Medulla oblongata (tissue), 1 donor: ENCODE results near the gene LRRC61.
A peak's percentile ranks its signal among the peaks of the same experiment; 100 is the strongest.

Source experiments
- DNase-seq: peaks from one replicate; pipeline ENCODE4 v3.0.0-alpha.2; 2015; ENCODE audit errors: extremely low spot score

Gene LRRC61

GRCh38 chr7:150370612-150371071, 47.5 kb downstream of the LRRC61 start:
- DNase-seq = no peak

GRCh38 chr7:150371131-150371995, 48.2 kb downstream of the LRRC61 start:
- no peak for DNase-seq

DNA sequence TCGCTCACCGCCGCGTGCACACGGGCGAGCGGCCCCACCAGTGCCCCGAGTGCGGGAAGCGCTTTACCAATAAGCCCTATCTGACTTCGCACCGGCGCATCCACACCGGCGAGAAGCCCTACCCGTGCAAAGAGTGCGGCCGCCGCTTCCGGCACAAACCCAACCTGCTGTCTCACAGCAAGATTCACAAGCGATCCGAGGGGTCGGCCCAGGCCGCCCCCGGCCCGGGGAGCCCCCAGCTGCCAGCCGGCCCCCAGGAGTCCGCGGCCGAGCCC, 48.8 kb downstream of the LRRC61 start:
- DNase-seq = no peak

DNA sequence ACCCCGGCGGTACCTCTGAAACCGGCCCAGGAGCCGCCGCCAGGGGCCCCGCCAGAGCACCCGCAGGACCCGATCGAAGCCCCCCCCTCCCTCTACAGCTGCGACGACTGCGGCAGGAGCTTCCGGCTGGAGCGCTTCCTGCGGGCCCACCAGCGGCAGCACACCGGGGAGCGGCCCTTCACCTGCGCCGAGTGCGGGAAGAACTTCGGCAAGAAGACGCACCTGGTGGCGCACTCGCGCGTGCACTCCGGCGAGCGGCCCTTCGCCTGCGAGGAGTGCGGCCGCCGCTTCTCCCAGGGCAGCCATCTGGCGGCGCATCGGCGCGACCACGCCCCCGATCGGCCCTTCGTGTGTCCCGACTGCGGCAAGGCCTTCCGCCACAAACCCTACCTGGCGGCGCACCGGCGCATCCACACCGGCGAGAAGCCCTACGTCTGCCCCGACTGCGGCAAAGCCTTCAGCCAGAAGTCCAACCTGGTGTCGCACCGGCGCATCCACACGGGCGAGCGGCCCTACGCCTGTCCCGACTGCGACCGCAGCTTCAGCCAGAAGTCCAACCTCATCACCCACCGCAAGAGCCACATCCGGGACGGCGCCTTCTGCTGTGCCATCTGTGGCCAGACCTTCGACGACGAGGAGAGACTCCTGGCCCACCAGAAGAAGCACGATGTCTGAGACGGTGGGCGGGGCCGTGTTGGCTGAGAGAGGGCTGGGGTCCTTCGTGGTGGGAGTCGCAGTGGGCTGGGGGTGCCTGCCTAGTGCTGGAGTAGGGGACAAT, 49.3 kb downstream of the LRRC61 start:
- no peak for DNase-seq

DNA sequence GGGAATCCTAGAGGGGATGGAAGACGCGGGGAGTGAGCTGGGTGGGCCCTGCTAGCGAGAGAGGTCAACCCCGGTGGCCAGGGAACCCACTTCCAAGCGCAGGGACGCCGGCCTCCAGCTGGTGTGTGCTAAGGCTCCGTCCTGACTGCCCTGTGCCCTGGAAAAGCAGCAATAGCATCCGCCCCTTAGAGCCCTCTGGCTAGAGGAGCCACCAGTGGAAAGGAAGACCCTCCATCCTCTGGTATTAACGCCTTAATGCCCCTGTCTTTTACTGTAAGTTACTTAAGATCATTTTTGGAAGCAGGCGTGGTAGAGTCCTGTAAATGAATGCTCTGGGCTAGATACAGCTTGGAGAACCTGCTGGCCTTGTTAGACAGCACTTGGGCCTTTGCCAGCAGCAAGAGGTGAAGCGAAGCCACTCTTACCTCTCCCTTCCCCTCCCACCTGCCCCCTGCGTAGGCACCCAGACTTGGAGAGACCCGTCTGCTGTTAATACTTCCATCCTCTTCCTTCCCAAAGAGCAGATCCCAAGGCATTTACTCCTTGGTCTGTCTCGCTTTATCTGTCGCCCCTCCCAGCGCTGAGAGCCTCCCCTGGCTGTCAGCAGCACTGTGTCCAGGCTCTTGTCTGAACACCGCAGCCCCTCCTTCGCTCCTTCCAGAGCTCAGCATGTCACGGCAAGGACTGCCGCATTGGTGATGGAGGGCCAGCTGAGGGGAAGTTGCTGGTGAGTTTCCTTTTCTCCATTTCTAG, 50.1 kb downstream of the LRRC61 start:
- DNase-seq = no peak

- DNase-seq = no peak
These were observed 50.9 kb downstream of the LRRC61 start for GRCh38 chr7:150374026-150374425.

- DNase-seq = no peak
These were observed 51.3 kb downstream of the LRRC61 start for GRCh38 chr7:150374472-150374871.

DNA sequence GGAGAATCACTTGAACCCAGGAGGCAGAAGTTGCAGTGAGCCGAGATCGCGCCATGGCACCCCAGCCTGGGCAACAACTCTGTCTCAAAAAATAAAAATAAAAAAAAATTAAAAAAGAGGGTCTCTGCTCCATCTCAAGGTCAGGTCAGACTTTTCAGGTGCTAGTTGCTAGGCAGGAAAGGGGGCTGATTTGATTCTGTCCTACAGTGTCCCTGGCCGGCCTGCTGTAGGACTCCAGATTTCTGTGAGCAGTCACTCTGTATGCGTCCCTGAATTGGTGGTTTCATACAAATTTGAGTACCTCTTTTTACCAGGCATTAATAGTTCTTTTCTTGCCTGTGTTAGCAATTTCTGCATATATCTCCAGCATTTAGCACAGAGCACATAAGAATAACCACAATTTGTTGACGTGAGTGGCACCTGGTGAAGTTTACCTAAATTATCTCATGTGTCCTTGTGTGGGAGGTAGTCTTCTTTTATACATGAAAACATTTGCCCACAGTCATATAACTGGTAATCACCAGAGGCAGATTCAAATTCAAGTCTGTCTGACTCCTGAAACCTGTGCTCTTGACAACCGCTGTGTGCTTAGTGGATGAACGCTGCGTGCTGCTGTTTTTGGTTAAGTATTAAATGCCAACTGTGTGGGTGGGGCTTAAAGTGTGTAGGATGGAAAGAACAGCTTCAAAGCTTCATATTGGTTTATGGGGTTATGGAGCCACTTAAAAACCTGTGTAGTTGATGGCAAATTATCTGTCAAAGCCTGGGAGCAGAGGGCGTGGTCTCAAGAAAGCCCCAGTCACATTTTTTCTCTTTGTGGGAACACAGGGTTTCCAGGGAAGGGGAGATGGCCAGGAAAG, 52.7 kb downstream of the LRRC61 start:
- DNase-seq = no peak

GRCh38 chr7:150376560-150376959, 53.4 kb downstream of the LRRC61 start:
- DNase-seq = no peak

GRCh38 chr7:150377196-150377595, 54.0 kb downstream of the LRRC61 start:
- no peak for DNase-seq

- no peak for DNase-seq
These were observed 54.5 kb downstream of the LRRC61 start for GRCh38 chr7:150377635-150378034.

DNA sequence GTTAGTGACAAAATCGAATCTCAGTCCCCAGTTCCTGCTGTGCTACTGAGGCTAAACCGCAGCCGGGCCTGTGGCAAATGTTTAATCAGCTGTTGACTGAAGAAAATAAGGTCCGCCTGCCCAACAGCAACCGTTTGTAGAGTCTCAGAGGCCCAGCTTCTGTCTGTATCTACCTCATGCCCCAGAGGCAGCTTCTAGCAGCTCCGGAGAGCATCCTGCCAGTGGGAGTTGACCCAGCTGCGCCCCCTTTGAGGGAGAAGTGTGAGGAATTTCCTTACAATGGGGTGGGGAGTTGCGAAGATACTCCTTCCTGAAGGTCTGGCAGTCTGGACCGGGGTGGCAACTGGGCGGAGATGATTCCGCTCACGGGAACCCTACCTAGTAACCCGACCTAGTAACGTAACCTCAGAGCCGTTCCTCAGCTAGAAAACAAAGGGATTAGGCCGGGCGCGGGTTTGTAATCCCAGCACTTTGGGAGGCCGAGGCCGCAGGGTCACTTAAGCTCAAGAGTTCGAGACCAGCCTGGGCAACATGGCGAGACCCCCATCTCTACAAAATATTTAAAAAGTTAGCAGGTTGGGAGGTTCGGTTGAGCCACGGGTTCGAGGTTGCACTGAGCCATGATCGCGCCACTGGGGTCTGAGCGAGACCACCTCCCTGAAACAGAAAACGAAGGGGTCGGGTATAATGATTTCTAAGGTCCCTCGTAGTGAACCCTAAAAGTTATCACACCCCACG, 55.1 kb downstream of the LRRC61 start:
- peak; percentile 69 for DNase-seq

GRCh38 chr7:150378853-150379440, 55.8 kb downstream of the LRRC61 start, which contains the start of gene ZNF775:
Gene ZNF775 (plus strand): TSS chr7:150379330. CDS start chr7:150388471, 9,141 bp downstream.
- peak; percentile 98 for DNase-seq

DNA sequence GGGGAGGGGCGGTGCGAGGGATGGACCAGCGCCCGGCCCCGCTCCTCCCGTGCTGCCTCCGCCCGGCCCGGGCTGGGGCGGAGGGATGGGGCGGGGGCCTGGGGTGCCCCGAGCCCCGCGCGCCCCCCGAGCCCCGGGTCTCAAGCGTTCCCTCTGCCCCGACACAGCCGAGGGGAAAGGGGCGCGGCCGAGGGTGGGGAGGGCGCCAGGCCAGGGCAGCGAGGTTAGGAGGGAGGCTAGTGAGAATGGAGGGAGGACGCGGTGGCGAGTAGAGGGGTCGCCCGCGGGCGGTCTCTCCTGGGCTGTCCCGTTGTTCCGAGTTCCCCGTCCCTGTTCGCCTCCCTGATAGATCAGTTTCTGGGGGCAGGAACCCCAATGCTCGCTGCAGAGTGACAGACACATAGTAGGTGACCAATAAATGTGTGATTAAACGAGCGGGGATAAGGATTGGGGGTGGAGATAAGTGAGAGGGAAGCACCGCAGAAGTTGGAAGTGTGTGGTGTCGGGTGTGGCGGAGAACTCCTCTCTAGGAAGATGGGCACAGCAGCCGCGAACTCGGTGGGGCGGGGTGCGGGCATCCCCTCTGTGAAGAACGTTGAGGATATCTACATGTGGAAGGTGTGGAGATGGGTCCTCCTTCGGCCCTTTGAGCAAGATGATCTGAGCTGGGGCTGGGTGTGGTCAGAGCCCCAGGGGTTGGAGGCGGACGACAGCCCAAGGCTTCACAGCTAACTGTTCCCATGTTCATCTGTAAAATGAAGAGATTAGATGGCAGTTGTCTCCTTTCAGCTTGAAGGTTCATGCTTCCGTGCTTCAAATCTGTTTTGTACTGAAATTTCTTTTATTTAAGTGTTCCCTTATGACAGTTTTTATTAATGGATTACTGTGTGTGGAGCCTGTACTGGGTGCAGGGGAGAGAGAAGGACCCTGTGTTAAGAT, 56.6 kb downstream of the LRRC61 start:
- DNase-seq = no peak

GRCh38 chr7:150380463-150380862, 57.3 kb downstream of the LRRC61 start:
- DNase-seq = no peak

- no peak for DNase-seq
These were observed 57.9 kb downstream of the LRRC61 start for GRCh38 chr7:150381096-150381495.

- DNase-seq = no peak
These were observed 58.6 kb downstream of the LRRC61 start for GRCh38 chr7:150381785-150382122.

DNA sequence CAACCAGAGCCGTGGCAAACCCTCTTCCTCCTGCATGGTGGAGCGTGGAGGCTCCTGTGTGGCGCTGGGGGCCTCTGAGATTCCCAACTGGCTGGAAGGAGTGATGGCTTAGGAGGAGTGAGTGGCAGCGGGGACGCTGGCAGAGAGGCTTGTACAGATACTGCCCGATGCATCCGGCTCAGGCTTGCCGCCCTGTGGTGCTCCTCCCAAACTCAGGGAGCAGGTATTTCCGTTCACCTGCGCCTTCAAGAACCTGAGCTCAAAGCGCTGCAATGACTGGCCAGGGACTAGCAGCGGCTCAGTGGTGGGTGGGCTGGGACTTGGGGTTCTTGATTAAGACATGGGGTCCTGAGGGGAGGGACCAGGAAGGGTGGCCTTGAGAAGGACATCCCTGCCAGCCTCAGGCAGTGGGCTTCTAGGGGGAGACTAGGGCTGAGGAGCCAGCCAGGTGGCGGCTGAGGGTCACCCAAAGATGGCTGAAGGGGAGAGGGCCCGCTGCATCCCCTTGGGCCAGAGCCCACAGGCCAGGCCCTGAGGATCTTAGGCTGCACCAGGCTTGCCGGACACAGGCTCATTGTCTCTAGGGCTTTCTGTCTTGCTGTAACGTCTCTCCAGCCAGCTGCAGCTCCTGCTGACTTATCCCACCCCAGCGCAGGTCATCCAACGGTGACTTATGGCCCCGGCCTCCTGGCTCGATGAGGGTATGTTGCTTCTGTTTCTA, 59.1 kb downstream of the LRRC61 start:
- peak; percentile 81 for DNase-seq

GRCh38 chr7:150382844-150383225, 59.7 kb downstream of the LRRC61 start:
- DNase-seq = no peak
